WTC11 (cell line): Measurements from ENCODE around the gene SOX6. TPM values are rescaled to one million over a fixed set of nuclear protein-coding genes. Genes with fewer than 3 reads are reported as not detected.

Source experiments
- AFF4 ChIP-seq: sonication (generic); formaldehyde crosslinking; IDR thresholded peaks from 2 replicates; pipeline ENCODE4 v1.8.1; 2023; ENCODE audit warnings: mild to moderate bottlenecking, missing genetic modification reagents, borderline replicate concordance
- FOXP1 ChIP-seq: sonication (generic); formaldehyde crosslinking; IDR thresholded peaks from 2 replicates; pipeline ENCODE4 v1.8.0; 2022; ENCODE audit warnings: missing genetic modification reagents, mild to moderate bottlenecking, moderate library complexity, borderline replicate concordance
- FOXP4 ChIP-seq: sonication (generic); formaldehyde crosslinking; IDR thresholded peaks from 2 replicates; pipeline ENCODE4 v1.8.0; 2022; ENCODE audit warnings: mild to moderate bottlenecking, missing genetic modification reagents
- HMGXB4 ChIP-seq: sonication (generic); formaldehyde crosslinking; IDR thresholded peaks from 2 replicates; pipeline ENCODE4 v1.8.1; 2023; ENCODE audit warnings: mild to moderate bottlenecking, moderate library complexity, missing genetic modification reagents
- IRF1 ChIP-seq: sonication (generic); formaldehyde crosslinking; IDR thresholded peaks from 2 replicates; pipeline ENCODE4 v1.8.0; 2023; ENCODE audit warnings: missing genetic modification reagents
- IRF2 ChIP-seq: sonication (generic); formaldehyde crosslinking; IDR thresholded peaks from 2 replicates; pipeline ENCODE4 v1.8.0; 2022; ENCODE audit warnings: low read depth, missing genetic modification reagents, borderline replicate concordance
- NR2C2 ChIP-seq: sonication (generic); formaldehyde crosslinking; IDR thresholded peaks from 2 replicates; pipeline ENCODE4 v1.8.0; 2022; ENCODE audit warnings: mild to moderate bottlenecking, missing genetic modification reagents
- NR3C1 ChIP-seq: sonication (generic); formaldehyde crosslinking; conservative IDR thresholded peaks from 2 replicates; pipeline ENCODE4 v1.8.1; 2023; ENCODE audit warnings: low read depth, mild to moderate bottlenecking, missing genetic modification reagents
- PRDM15 ChIP-seq: sonication (generic); formaldehyde crosslinking; IDR thresholded peaks from 2 replicates; pipeline ENCODE4 v1.8.0; 2022; ENCODE audit warnings: missing genetic modification reagents
- PREB ChIP-seq: sonication (generic); formaldehyde crosslinking; IDR thresholded peaks from 2 replicates; pipeline ENCODE4 v1.8.1; 2022; ENCODE audit warnings: mild to moderate bottlenecking, missing genetic modification reagents, moderate library complexity, borderline replicate concordance
- ZBTB21 ChIP-seq: sonication (generic); formaldehyde crosslinking; IDR thresholded peaks from 2 replicates; pipeline ENCODE4 v1.8.1; 2023; ENCODE audit warnings: mild to moderate bottlenecking, missing genetic modification reagents, borderline replicate concordance
- ZNF317 ChIP-seq: sonication (generic); formaldehyde crosslinking; IDR thresholded peaks from 2 replicates; pipeline ENCODE4 v1.8.1; 2023; ENCODE audit warnings: low read depth, mild to moderate bottlenecking, moderate library complexity, missing genetic modification reagents, borderline replicate concordance
- ZNF423 ChIP-seq: fragments of 250-450 bp; sonication (Bioruptor Pico); IDR thresholded peaks from 2 replicates; pipeline ENCODE4 v2.1.2; 2022; ENCODE audit warnings: mild to moderate bottlenecking, moderate library complexity
- ZNF532 ChIP-seq: fragments of 250-450 bp; sonication (Bioruptor Pico); IDR thresholded peaks from 2 replicates; pipeline ENCODE4 v1.9.0; 2021; ENCODE audit warnings: mild to moderate bottlenecking, borderline replicate concordance
- total RNA-seq: library from RNA; stranded (reverse); gene quantifications from 3 replicates; pipeline ENCODE4 v1.2.3, GENCODE V29; 2021

Gene SOX6
- total RNA-seq, 1 experiment from 2014 or later: 0.13 TPM

GRCh38 chr11:16082095-16083055, 274.0 kb downstream of the SOX6 start (continued):
- TF ChIP-seq AFF4 (no peak), HMGXB4 (CRISPR knock-in tag) (no peak), FOXP4 (CRISPR knock-in tag) (no peak), IRF1 (CRISPR knock-in tag) (no peak), ZBTB21 (CRISPR knock-in tag) (no peak), ZNF317 (CRISPR knock-in tag) (no peak), IRF2 (no peak), ZNF532 (CRISPR knock-in tag) (no peak), FOXP1 (no peak), PRDM15 (CRISPR knock-in tag) (no peak), PREB (CRISPR knock-in tag) (no peak), NR3C1 (CRISPR knock-in tag) (no peak), NR2C2 (CRISPR knock-in tag) (no peak), ZNF423 (CRISPR knock-in tag) (no peak)
